MM.1S (cell line): ENCODE results near the gene RXRA.

Experiments used
- DNase-seq: peaks from one replicate; pipeline ENCODE4 v3.0.0-alpha.2; 2015
- H2AFZ ChIP-seq: fragments of 300-600 bp; sonication (generic); 2 replicates; pipeline ENCODE4 v1.6.0; 2016; ENCODE audit warnings: antibody characterized with exemption, low read length
- H3F3A ChIP-seq: fragments of 300-600 bp; sonication (generic); 2 replicates; pipeline ENCODE4 v1.6.1; 2016; ENCODE audit warnings: mild to moderate bottlenecking, antibody characterized with exemption, low read length, moderate library complexity, mixed read lengths; ENCODE audit not compliant: insufficient read depth
- H3K27ac ChIP-seq: fragments of 300-600 bp; sonication (generic); 2 replicates; pipeline ENCODE4 v1.5.1; 2016; ENCODE audit warnings: mild to moderate bottlenecking, low read length
- H3K27me3 ChIP-seq: fragments of 300-600 bp; sonication (generic); replicated peaks from 2 replicates; pipeline ENCODE4 v1.6.0; 2016; ENCODE audit warnings: low read length; ENCODE audit not compliant: insufficient read depth
- H3K36me3 ChIP-seq: fragments of 300-600 bp; sonication (generic); replicated peaks from 2 replicates; pipeline ENCODE4 v1.6.1; 2016; ENCODE audit warnings: mild to moderate bottlenecking, low read length, mixed read lengths; ENCODE audit not compliant: insufficient read depth
- H3K4me1 ChIP-seq: fragments of 300-600 bp; sonication (generic); 2 replicates; pipeline ENCODE4 v1.6.1; 2016; ENCODE audit warnings: low read length, mixed read lengths
- H3K4me2 ChIP-seq: fragments of 300-600 bp; sonication (generic); 2 replicates; pipeline ENCODE4 v1.6.0; 2016; ENCODE audit warnings: low read depth, low read length
- H3K4me3 ChIP-seq: fragments of 300-600 bp; sonication (generic); 2 replicates; pipeline ENCODE4 v1.5.1; 2016; ENCODE audit warnings: low read length, mixed read lengths
- H3K79me2 ChIP-seq: fragments of 300-600 bp; sonication (generic); 2 replicates; pipeline ENCODE4 v1.6.1; 2016; ENCODE audit warnings: mixed run types, low read length, mixed read lengths
- H3K9ac ChIP-seq: fragments of 300-600 bp; sonication (generic); 2 replicates; pipeline ENCODE4 v1.6.1; 2016; ENCODE audit warnings: low read length, mixed read lengths
- H3K9me2 ChIP-seq: fragments of 300-600 bp; sonication (generic); replicated peaks from 2 replicates; pipeline ENCODE4 v1.6.1; 2016; ENCODE audit warnings: mild to moderate bottlenecking, low read length, mixed read lengths; ENCODE audit not compliant: insufficient read depth
- H3K9me3 ChIP-seq: fragments of 300-600 bp; sonication (generic); replicated peaks from 2 replicates; pipeline ENCODE4 v1.6.1; 2016; ENCODE audit warnings: mild to moderate bottlenecking, low read length, mixed read lengths; ENCODE audit not compliant: insufficient read depth
- H4K20me1 ChIP-seq: fragments of 300-600 bp; sonication (generic); 2 replicates; pipeline ENCODE4 v1.6.1; 2016; ENCODE audit warnings: mild to moderate bottlenecking, low read length, moderate library complexity, mixed read lengths; ENCODE audit not compliant: insufficient read depth
- EZH2 ChIP-seq: fragments of 300-600 bp; sonication (generic); optimal IDR thresholded peaks from 2 replicates; pipeline ENCODE3; 2017; ENCODE audit warnings: low read depth, mild to moderate bottlenecking, antibody characterized with exemption, low read length, mixed read lengths
- EZH2phosphoT487 ChIP-seq: fragments of 300-600 bp; sonication (generic); IDR thresholded peaks from 2 replicates; pipeline ENCODE4 v1.6.1; 2018; ENCODE audit warnings: antibody characterized with exemption, low read length
- TF ChIP-seq, protein P1 (sequence below): fragments of 300-600 bp; sonication (generic); IDR thresholded peaks from 2 replicates; pipeline ENCODE4 v1.5.1; 2016; ENCODE audit warnings: antibody characterized with exemption, low read length, mixed read lengths

Gene RXRA

DNA sequence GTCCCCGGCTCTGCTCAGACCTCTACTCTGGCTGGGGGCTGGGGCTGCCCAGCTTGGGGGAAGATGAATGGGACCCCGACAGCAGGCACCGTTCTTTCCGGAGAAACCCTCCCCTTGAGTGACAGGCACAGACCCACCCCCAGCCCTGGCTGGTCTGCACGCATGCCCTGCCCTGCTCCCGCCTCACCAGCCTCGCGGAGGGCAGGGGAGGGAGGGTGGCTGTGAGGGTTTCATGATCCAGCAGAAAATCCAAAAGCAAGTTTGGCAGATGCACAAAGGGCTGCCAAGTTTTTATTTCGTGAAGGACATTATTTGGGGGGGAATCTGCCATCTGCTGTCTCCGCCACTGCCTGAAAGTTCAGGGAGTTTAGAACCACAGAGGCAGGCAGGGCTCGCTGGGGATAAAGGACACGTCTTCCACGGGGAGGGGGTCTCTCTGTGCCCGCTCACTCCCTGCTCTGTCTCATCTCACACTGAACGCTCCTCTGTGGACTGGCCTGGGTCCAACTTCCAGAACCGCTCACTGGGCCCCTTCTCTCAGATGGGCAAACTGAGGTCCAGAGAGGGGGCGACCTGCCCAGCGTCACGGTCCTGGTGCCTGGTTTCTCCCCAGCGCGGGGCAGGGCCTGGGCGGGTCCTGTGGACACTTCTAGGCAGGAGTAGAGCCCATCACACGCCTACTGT lies 92.9 kb downstream of the RXRA start:
- TF ChIP-seq, protein P1, sequence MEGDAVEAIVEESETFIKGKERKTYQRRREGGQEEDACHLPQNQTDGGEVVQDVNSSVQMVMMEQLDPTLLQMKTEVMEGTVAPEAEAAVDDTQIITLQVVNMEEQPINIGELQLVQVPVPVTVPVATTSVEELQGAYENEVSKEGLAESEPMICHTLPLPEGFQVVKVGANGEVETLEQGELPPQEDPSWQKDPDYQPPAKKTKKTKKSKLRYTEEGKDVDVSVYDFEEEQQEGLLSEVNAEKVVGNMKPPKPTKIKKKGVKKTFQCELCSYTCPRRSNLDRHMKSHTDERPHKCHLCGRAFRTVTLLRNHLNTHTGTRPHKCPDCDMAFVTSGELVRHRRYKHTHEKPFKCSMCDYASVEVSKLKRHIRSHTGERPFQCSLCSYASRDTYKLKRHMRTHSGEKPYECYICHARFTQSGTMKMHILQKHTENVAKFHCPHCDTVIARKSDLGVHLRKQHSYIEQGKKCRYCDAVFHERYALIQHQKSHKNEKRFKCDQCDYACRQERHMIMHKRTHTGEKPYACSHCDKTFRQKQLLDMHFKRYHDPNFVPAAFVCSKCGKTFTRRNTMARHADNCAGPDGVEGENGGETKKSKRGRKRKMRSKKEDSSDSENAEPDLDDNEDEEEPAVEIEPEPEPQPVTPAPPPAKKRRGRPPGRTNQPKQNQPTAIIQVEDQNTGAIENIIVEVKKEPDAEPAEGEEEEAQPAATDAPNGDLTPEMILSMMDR = no peak
- no peak for TF ChIP-seq EZH2
- TF ChIP-seq EZH2phosphoT487 = no peak
- DNase-seq = no peak
- Histone ChIP-seq H4K20me1 (no peaks in the 10 kb centered on the region), H2AFZ (no peak overlapping the region), H3K27me3 (no peaks in the 10 kb centered on the region), H3K4me2 (no peak overlapping the region), H3K27ac (no peak overlapping the region), H3K9ac (no peak overlapping the region), H3K4me1 (no peaks in the 10 kb centered on the region), H3K79me2 (no peaks in the 10 kb centered on the region), H3K4me3 (no peak overlapping the region), H3K9me3 (no peaks in the 10 kb centered on the region), H3K36me3 (no peaks in the 10 kb centered on the region), H3F3A (no peaks in the 10 kb centered on the region), H3K9me2 (no peaks in the 10 kb centered on the region)

DNA sequence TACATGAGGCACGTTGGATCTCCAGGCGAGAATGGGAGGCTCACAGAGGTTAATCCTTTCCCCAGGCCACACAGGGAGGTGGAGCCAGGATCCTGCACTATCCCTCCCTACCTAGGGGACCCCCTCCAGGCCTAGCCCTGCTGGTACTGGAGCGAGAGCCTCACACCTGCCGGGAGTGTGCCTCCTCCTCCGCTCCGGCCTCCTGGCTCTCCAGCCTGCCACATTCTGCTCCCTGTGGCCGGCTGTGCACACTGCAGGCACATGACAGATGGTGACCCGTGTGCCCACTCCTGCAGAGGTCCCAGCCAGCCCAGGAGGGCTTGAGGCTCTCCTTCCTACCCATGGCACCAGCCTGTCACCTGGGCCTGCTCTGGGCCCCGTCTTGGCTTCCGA lies 93.4 kb downstream of the RXRA start:
- Histone ChIP-seq H2AFZ (no peak overlapping the region), H3K36me3 (no peaks in the 10 kb centered on the region), H3K9ac (no peak overlapping the region), H3K9me2 (no peaks in the 10 kb centered on the region), H4K20me1 (no peaks in the 10 kb centered on the region), H3K27me3 (no peaks in the 10 kb centered on the region), H3K9me3 (no peaks in the 10 kb centered on the region), H3K4me1 (no peaks in the 10 kb centered on the region), H3K4me2 (no peak overlapping the region), H3F3A (no peaks in the 10 kb centered on the region), H3K4me3 (no peak overlapping the region), H3K79me2 (no peaks in the 10 kb centered on the region), H3K27ac (no peak overlapping the region)
- no peak for DNase-seq
- no peak for TF ChIP-seq EZH2phosphoT487
- TF ChIP-seq, protein P1 = peak; percentile 21; the same call in 1 of the 2 replicates

DNA sequence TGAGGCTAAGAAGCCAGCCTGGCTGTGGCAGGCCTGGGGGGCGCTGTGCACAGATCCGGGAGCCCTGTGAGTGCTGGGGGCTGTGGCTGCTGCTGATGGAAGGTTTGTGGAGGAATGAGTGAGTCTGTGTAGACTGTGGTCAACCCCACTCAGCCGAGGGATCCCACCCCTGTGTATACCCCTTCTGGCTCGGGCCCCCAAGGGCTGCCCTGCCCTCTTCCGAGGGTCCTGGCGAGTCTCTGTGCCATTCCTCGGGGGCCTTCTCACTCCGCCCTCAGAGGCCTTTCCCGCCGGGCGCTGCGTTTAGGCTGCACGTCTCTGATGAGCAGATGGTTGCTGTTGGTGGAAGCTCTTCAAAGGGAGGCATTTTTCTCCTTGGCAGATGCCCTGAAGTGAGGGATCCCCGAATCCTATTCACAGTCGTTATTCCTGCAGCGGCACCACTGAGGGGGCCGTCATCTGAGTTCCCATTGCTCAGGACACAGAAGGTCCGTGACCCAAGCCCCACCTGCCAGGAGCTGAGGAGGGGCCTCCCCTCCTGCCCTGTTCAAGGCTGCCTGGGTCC lies 94.1 kb downstream of the RXRA start:
- Histone ChIP-seq H3K36me3 (no peaks in the 10 kb centered on the region), H3K9me2 (no peaks in the 10 kb centered on the region), H3K4me2 (no peak overlapping the region), H3K27me3 (no peaks in the 10 kb centered on the region), H3K27ac (no peak overlapping the region), H2AFZ (no peak overlapping the region), H4K20me1 (no peaks in the 10 kb centered on the region), H3K4me3 (no peak overlapping the region), H3K9me3 (no peaks in the 10 kb centered on the region), H3K4me1 (no peaks in the 10 kb centered on the region), H3F3A (no peaks in the 10 kb centered on the region), H3K79me2 (no peaks in the 10 kb centered on the region), H3K9ac (no peak overlapping the region)
- no peak for DNase-seq
- TF ChIP-seq, protein P1 = no peak
- TF ChIP-seq EZH2phosphoT487 (no peak), EZH2 (no peak)
